Right lobe of liver (tissue), 4 donors: ENCODE measurements around the gene KCTD7.

Experiments used
- CTCF ChIP-seq, 4 donors: fragments of 200-600 bp in 3 of 4; fragments of 450-650 bp in 1 of 4; IDR thresholded peaks; one replicate each; pipeline versions ENCODE4 v1.5.1 to v1.8.0; 2016 to 2022; ENCODE audit warnings: antibody characterized with exemption in 4 of 4, mild to moderate bottlenecking in 2 of 4
- POLR2A ChIP-seq: fragments of 450-650 bp; IDR thresholded peaks from one replicate; pipeline ENCODE4 v1.6.1; 2017; ENCODE audit warnings: antibody characterized with exemption, mild to moderate bottlenecking
- donor health status: DM: no; HTN: no; CAD: no.
- donor health status: DM: no; HTN: no; CAD: no.
- donor health status: DM: no; HTN: yes; CAD: no.

- TF ChIP-seq CTCF (IDR thresholded peaks at IDR 0.05) (no peak), POLR2A (no peak)
Observed at GRCh38 chr7:66604198-66604597, 24.5 kb upstream of the KCTD7 start.
